NCI-H2029 (cell line): ENCODE results near the gene NCAPH2.
A peak's percentile ranks its signal among the peaks of the same experiment; 100 is the strongest.
"Not testable (repeated sequence)": the region's sequence is repeated elsewhere in the genome, so short reads cannot be mapped to it uniquely, and the experiment has no call there.

Experiments used
- DNase-seq: peaks from one replicate; lab custom pipeline; 2025; lab: John Stamatoyannopoulos, UW

The NCAPH2 gene

DNA sequence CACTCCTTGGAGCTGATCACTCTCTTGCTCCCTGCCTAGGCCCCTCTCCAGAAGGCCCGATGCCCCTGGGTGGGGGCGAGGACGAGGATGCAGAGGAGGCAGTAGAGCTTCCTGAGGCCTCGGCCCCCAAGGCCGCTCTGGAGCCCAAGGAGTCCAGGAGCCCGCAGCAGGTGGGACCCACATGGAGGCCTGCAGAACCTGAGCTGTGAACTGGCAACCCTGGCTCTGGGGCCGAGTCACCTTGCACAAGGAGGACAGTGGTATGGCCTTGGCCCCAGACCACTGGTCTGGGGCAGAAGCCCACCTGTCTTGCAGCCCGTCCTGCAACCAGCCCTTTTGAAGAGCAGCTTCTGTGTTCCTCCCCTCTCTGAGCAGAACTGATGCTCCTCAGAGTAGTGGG is 11.1 kb downstream of the NCAPH2 start:
- DNase-seq = no peak

DNA sequence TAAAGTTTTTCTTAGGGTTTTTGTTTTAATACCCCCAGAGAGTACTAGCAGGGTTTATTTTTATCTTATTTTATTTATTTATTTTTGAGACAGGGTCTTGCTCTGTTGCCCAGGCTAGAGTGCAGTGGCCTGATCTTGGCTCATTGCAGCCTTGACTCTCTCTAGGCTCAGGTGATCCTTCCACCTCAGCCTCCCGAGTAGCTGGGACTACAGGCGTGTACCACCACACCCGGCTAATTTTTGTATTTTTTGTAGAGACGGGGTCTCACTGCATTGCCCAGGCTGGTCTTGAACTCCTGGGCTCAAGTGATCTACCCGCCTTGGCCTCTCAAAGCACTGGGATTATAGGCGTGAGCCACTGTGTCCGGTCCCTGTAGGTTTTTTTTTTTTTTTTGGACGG is 12.2 kb downstream of the NCAPH2 start:
- DNase-seq = not testable (repeated sequence)

DNA sequence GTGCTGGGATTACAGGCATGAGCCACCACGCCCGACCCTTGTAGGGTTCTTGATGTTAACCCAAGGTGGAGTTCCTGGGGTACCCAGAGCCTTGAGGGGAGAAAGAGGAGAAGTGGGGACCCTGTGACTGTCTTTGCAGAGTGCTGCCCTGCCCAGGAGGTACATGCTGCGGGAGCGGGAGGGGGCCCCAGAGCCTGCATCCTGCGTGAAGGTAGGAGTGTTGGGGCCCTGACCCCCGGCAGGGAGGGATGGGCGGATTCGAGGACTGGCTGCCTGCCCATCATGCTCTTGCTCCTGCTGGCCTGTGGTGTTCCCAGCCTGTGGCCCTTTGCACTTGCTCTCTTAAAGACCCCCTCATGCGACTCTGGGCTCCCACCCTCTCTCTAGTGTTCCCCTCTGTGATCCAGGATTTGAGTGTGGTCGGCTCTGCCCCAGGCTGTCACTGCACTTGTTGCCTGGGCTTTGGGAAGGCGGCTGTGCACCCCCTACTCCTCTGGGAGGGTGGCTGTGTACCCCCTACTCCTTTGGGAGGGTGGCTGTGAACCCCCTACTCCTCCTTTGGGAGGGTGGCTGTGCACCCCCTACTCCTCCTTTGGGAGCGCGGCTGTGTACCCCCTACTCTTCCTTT is 12.9 kb downstream of the NCAPH2 start:
- DNase-seq = no peak

DNA sequence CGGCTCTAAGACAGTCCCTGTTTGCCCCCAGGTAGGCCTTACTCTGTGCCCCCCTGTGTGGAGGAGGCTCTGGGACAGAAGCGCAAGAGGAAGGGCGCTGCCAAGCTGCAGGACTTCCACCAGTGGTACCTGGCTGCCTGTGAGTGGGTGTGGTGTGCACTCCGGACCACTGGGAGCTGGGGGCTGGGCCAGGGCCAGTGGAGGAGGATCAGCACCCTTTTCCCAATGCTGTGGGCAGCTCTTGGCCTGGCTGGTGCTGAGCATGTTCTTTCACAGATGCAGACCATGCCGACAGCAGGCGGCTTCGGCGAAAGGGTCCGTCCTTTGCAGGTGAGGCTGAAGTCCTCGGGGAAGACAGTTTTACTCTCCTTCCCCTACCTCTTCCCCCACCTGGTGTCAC is 13.7 kb downstream of the NCAPH2 start:
- no peak for DNase-seq

DNA sequence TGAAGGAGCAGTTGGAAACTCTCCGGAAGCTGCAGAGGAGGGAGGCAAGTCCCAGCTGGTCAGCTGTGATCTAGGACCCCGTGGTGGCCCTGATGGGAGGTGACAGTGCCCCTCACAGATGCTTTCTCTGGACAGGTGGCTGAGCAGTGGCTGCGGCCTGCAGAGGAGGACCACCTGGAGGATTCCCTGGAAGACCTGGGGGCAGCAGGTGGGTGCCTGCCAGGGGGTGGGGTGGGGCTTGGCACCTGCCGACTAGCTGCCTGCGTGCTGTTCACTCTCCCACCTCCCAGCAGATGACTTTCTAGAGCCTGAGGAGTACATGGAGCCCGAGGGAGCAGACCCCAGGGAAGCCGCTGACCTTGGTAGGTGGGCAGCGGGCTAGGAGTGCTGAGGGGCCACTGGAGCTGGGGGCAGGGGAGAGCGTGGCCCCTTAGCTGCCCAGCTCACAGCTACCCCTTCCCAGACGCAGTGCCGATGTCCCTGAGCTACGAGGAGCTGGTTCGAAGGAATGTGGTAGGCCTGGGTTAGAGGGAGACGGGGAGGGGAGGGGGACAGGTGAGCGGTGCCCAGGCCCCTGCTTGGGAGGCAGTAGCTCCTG is 14.3 kb downstream of the NCAPH2 start:
- DNase-seq = no peak

DNA sequence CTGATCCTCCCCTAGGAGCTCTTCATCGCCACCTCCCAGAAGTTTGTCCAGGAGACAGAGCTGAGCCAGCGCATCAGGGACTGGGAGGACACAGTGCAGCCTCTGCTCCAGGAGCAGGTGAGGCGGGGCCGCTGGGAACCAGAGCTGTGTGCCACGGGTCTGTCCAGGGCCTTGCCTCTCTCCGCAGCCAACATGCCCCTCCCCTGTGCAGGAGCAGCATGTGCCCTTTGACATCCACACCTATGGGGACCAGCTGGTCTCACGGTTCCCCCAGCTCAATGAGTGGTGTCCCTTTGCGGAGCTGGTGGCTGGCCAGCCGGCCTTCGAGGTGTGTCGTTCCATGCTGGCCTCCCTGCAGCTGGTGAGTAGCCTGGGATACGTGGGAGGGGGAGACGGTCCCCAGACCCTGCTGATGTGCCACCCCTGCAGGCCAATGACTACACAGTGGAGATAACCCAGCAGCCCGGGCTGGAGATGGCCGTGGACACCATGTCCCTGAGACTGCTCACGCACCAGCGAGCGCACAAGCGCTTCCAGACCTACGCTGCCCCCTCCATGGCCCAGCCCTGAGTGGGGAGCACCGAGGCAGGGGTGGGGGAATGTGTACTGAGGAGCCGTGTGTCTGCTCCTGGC is 14.9 kb downstream of the NCAPH2 start:
- no peak for DNase-seq

DNA sequence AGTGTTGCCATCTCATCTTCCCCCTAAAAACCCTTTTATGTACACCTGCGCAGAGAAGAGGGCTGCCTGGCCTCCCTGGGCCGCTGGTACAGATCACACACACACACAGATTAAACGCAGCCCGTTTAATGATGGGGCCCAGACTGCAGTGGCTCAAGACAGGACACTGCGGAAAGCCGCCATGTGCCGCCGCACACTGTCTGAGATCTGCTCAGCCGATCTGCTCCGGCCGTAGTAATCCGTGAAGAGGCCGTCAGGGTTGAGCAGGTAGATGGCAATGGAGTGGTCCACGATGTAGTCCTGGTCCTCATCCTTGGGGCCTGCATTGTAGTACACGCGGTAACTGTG is 15.4 kb downstream of the NCAPH2 start:
- no peak for DNase-seq

DNA sequence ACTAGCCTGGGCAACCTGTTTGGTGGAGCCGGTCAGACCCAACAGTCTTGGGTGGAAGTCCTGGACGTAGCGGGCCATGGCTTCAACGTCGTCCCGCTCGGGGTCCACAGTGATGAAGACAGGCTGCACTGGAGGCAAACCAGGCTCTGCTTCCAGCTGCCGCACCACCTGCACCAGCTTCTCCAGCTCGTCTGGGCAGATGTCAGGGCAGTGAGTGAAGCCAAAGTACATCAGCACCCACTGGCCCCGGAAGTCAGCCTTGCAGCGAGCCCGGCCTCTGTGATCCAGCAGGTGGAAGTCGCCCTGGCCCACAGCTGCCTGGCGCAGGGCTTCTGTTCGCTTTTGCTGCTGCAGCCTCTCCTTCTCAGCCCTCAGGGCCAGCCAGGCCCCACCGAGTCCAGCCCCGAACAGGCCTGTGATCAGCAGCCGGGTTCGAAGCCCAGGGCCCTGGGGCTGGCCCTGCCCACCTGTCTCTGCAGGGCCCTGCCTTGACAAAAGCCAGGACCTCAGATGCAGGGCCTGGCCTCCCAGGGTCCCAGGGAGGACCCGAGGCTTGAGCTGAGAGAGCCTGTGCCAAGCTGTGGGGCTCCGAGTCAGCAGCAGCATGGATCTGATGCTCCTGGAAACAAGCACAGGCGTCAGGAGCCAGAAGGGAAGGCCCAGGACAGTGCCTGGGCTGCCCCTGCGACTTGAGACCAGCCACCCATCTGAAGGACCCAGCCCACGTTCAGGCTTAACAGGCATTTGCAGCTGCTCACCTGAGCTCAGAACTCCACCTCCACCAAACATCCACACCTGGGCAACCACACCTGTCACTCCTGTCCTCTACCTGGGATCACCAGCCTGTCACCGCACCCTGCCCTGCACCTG is 16.0 kb downstream of the NCAPH2 start:
- no peak for DNase-seq

DNA sequence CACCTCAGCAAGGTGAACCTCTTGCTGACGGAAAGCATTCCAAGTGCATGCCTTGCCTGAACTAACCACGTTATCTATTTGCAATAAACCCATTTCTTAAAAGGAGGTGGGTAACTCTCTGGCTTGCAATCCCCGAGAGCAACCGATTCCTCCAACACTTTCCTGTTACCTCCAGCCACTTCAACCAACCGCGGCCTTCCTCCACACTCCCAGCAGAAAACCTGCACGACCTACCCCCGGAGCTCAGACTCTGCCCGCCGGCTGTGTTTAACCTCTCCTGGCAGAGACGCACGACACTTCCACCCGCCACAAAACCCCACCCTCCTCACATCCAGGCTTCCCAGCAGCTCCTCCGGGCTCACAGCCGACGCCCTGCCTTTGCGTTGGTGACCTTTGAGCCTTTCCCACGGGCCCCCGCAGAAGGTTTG is 16.7 kb downstream of the NCAPH2 start:
- no peak for DNase-seq

DNA sequence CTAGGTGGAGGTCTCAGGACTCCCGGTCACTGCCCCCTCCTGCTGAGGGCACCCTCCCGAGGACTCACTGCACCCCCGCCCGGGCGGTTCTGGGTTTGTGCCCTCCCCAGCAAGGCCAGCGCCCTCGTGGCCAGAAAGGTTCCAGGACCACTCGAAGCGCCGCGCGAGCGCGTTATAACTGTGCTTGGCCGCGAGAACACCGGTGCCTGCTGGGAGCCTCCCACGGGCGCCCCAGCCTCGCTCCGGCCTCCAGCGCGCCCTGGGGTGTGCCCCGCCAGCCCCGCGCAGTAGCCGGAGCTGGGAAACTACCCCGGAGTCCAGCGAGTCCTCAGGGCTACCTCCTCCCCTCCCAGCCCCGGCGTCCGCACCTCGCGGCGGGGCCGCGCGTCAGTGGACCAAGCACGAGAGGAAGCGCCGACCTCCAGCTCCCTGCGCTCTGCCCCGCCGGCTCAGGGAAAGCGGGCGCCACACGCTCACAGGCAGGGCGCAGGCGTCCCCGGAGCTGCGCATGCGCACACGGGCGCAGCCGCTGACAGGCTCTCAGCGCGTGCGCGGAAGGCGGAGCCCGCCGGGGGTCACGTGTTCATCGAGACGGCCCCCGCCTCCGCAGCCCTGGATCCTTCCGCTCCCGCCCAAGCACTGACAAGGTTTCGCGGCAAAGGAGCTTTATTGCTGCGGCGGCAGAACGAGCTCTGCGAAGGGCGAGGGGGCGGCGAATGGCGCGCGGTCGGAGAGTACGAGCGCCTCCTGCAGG is 17.3 kb downstream of the NCAPH2 start, which contains the start of gene SCO2:
SCO2 (minus strand) TSS at position 495 of the 754 bp plus-strand sequence. CDS start 1,187 bp downstream, outside the sequence.
- DNase-seq = peak; percentile 85

DNA sequence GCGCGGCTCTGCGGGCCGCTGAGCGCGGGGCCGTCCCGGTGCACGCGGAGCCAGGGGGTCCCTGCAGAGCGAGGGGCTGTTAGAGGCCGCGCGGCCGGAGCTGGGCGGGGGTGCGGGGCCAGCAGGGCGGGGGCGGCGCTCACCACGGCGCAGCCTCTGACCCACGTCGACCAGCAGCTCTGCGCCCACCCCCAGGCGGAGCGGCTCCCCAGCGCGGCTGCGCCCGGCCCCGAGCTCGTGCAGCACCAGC is 17.8 kb downstream of the NCAPH2 start:
- DNase-seq = no peak

DNA sequence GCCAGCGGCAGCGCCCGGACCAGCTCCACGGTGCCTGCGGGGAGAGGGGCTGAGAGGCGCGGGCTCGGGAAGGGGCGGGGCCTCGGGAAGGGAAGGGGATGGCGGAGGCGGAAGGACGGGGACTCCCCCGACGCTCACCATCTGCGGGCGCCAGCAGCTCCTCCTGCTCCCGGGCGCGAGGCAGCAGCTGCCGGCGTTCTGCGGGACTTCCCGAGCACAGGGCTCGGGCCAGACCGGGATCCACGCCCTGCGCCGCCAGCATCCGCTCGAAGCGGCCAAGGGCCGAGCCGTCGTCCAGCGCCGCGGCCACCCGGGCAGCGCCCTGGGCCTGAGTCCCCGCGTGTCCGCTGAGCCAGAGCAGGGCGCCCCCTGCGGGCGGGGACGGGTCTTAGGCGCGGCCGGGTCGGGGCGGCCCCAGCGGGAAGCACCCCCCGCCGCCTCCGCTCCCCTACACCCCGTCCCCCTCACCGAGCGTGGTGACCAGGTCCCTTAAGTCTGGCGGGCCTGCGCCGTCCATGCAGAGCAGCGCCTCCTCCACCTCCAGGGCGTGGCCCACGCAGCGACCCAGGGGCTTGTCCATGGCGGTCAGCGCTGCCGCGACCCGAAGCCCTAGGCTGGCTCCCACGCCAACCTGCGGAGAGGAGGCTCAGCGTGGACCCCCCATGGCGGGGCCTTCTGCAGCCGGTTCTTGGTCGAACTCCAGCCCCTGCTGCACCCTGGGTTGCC is 18.2 kb downstream of the NCAPH2 start:
- peak; percentile 25 for DNase-seq

DNA sequence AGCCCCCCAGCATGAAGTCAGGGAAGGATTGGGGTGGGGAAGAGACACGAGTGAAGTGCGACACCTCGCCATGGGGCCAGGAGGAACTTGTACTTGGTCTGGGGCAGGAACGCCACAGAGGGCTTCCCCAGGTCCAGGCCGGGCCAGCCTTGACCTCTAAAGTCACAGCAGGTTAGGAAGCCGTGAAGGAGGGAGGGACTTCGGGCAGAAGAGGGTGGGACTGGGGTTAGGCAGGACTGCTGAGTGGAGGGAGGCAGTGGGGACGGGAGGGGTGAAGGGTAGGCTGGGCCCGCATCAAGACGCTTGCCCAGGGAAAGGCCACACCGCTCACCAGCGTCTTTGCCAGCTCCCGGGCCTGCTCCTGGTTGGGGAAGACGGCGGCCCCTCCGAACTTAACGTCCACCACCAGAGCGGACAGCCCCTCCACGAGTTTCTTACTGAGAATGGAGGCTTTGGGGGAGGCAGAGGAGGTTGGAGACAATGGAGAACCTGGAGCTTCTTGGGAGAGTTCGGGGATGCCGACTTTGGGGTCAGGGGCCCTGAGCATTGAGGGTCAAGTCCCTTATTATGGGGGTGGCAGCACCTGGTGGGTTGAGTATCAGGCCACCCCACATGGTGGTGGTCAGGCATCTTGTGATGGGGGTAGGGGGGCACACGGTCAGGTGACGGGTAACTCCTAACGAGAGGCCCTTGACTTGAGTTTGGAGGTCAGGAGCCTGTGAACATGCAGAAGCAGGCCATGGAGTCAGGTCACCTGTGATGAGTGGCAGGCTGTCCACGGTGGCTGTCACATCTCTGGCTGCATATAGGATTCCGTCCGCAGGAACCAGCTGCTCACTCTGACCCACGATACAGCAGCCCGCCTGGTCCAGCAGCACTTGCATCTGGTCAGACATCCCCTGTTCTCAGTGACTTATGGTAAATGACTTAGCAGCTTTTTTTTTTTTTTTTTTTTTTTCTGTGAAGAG is 19.1 kb downstream of the NCAPH2 start:
- DNase-seq = no peak

DNA sequence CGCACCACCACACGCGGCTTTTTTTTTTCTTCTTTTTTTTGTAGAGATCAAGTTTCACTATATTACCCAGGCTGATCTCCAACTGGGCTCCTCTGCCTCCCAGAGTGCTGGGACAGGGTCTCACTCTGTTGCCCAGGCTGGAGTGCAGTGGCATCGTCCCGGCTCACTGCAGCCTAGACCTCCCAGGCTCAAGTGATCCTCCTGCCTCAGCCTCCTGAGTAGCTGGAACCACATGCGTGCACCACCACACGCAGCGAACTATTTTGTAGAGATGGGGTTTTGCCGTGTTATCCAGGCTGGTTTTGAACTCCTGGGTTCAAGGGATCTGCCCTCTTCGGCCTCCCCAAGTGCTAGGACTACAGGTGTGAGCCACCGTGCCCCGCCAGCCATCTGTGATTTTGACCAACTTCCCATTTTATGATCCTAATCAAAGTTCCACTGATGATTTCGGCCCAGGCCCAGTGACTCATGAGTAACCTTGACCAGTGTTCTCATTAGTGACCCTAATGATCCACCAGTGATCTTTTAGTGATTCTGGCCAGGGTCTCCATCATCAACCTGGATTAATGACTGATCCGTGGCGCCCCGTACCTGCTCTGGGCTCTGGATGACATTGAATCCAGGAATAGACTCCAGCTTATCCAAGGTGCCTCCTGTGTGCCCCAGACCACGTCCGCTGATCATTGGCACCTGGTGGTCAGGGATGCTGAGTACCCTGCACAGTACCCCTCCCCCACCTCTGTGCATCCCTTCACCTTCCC is 20.1 kb downstream of the NCAPH2 start:
- DNase-seq = no peak

DNA sequence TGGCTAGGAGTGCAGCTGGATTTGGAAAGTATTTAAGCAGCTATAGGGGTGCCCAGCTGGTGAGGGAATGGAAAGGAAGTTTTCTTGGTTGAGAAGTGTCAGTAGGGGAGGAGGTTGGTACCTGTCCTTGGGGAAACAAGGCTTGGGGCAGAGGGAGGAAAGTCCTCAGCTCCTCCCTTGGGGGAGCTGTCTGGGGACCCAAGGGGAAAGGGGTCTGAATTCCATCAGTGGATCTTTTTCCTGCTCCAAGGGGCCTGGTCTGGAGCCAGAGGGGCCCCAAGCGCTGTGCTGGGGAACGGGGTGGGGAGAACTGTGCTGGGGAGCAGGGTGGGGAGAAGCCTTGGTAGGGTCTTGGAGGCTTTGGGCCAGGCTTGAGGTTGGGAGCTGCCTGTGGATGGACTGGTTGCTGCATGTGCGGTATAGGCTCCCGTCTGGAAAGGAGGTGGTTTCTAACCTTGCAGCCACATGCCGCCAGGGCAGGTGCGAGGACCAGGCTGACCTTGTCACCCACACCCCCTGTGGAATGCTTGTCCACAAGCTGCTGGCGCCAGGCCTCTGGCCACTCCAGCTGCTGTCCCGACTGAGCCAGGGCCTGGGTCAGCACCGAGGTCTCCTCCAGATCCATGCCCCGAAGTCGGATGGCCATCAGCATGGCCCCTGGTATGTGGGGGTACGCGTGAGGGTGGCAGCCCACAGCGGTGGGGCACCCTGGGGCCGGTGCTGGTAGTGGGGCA is 20.8 kb downstream of the NCAPH2 start:
- DNase-seq = no peak

DNA sequence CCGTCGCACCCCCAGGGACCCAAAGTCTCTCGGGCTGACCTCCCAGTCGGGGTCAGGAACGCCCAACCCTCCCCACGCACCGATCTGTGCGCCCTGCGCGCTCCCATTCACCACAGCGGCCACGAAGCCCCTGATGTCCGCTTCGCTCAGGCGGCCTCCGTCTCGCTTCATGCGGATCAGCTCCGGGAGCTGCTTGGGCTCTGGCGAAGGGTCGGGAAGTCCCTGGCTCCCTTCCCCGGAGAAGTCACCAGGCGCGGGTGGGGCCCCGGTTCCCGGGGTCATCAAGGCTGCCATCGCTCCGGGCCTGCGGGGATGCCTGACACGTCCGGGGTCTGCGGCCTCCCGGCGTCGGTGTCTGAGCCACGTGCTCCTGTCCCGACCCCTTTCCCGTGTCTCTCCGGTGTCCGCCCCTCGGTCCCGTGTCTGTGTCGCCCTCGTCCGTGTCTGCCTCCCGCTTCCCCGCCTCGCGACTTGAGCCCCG is 21.4 kb downstream of the NCAPH2 start:
- no peak for DNase-seq

DNA sequence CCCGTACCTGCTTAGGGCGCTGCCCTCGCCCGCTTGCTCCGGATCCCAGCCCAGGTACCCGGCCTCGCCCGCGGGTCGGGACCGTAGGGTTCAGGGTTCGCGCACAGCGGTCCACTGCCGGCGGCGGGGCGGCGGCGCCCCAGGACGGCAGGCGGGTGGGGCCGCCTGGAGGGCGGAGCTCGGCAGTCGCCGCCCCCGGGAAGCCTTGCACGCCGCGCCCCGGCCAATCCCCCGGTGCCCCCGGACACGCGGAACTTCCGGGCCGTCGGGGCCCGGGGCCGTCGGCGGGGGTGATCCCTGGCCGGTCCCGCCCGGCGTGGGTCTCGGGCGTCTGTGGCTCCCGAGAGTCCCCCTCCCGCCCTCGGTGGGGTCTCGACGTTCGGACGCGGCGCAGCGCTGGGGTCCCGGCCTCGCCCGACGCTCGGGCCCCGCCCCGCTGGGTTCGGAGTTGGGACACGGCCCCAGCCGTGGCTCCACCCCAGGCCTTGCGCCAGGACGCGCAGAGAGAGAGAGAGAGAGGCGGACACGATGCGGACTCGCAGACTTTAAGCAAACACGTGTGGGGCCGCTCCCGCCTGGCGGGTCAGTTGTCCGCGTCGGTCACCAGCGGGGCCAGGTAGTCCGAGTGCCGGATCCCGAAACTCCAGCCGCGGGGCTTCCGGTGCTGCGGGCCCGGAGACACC is 22.0 kb downstream of the NCAPH2 start, which contains the start of gene TYMP:
TYMP (minus strand) TSS at position 116 of the 683 bp plus-strand sequence. CDS start 303 bp downstream, outside the sequence.
- no peak for DNase-seq

DNA sequence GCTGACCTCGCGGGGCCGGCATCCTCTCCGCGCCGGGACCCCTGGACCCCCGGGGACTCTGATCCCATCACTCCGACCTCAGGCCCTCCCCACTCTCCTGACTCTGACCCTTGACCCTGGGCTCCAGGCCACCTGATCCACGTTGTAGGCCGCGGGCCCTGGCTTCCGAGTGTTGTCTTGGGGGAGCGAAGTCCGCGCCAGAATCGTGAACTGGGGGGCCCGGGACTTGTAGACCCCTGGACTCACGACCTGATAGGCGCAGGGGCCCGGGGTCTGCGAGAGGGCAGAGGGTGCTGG is 22.5 kb downstream of the NCAPH2 start:
- no peak for DNase-seq
